Coronary artery (tissue), 2 donors: ENCODE measurements around the gene TNFRSF25.
"Not testable (repeated sequence)": the region's sequence is repeated elsewhere in the genome, so short reads cannot be mapped to it uniquely, and the experiment has no call there.

Source experiments
- DNase-seq: peaks from one replicate; pipeline ENCODE4 v3.0.0-alpha.2; 2017; ENCODE audit warnings: low spot score
- H3K27ac ChIP-seq, 2 donors: fragments of 200-600 bp; sonication (generic); one replicate each; pipeline ENCODE4 v1.5.1; 2016 to 2019
- H3K4me3 ChIP-seq: fragments of 200-600 bp; sonication (generic); 2 replicates; pipeline ENCODE4 v1.5.1; 2016; ENCODE audit warnings: mild to moderate bottlenecking, moderate library complexity
- CTCF ChIP-seq: fragments of 200-600 bp; sonication (generic); IDR thresholded peaks from one replicate; pipeline ENCODE4 v1.5.1; 2019; ENCODE audit warnings: antibody characterized with exemption

The TNFRSF25 gene

GRCh38 chr1:6497215-6497866, 31.4 kb upstream of the TNFRSF25 start:
- Histone ChIP-seq H3K27ac (peak overlapping the region in 1 of 2 donors; percentile 76), H3K4me3 (peak overlapping the region; percentile 89)
- no peak for DNase-seq
- TF ChIP-seq CTCF: no peak

- H3K4me3 ChIP-seq: peak overlapping the region; percentile 89
- peak overlapping the region in 1 of 2 donors; percentile 76 for H3K27ac ChIP-seq
- TF ChIP-seq CTCF: no peak
- no peak for DNase-seq
These were observed 30.9 kb upstream of the TNFRSF25 start for GRCh38 chr1:6496890-6497214.

GRCh38 chr1:6496365-6496721, 30.4 kb upstream of the TNFRSF25 start:
- peak overlapping the region in 1 of 2 donors; percentile 38 for H3K27ac ChIP-seq
- DNase-seq: no peak
- TF ChIP-seq CTCF: no peak
- H3K4me3 ChIP-seq: peak overlapping the region; percentile 89

GRCh38 chr1:6495540-6496364, 29.8 kb upstream of the TNFRSF25 start:
- DNase-seq: no peak
- TF ChIP-seq CTCF: no peak
- Histone ChIP-seq H3K4me3 (peak overlapping the region; percentile 89), H3K27ac (peak overlapping the region in 1 of 2 donors; percentile 38)

GRCh38 chr1:6495041-6495441, 29.1 kb upstream of the TNFRSF25 start:
- no peak for DNase-seq
- no peak for TF ChIP-seq CTCF
- H3K27ac ChIP-seq: no peak overlapping the region

GRCh38 chr1:6494627-6495026, 28.7 kb upstream of the TNFRSF25 start:
- no peak for TF ChIP-seq CTCF

More at GRCh38 chr1:6495041-6495441, 29.1 kb upstream of the TNFRSF25 start:
- no peak overlapping the region for H3K4me3 ChIP-seq

GRCh38 chr1:6493834-6494223, 27.9 kb upstream of the TNFRSF25 start:
- not testable (repeated sequence) for H3K4me3 ChIP-seq, DNase-seq, H3K27ac ChIP-seq

More at GRCh38 chr1:6494627-6495026, 28.7 kb upstream of the TNFRSF25 start:
- DNase-seq: no peak
- Histone ChIP-seq H3K4me3 (no peak overlapping the region), H3K27ac (no peak overlapping the region)
